T-helper 1 cell treated with Interleukin-12 subunit alpha and Interleukin-12 subunit beta and Interleukin-4 antibody, amounts not matched to agents 30 ng/mL and 1 ng/mL, for 36 hours (primary cell): ENCODE results near the gene ITSN1. TPM values are rescaled to one million over a fixed set of nuclear protein-coding genes. Genes with fewer than 3 reads are reported as not detected.
"Not testable (repeated sequence)": the region's sequence is repeated elsewhere in the genome, so short reads cannot be mapped to it uniquely, and the experiment has no call there.

ENCODE experiments used
- intact Hi-C: fragments of 100-400 bp; cut with micrococcal nuclease; formaldehyde crosslinking; loops from one replicate; pipeline ENCODE4 v1.15.1; 2024
- total RNA-seq: library from RNA; stranded (reverse); gene quantifications from 2 replicates; pipeline ENCODE4 v1.2.3, GENCODE V29; 2022

The ITSN1 gene
- total RNA-seq, 1 donor from 2014 or later, result 2.4 TPM

GRCh38 chr21:33857846-33858666 is 215.8 kb downstream of the ITSN1 start:
- intact Hi-C loops, result no loop called here

GRCh38 chr21:33858667-33859372 is 216.5 kb downstream of the ITSN1 start:
- intact Hi-C loops, result no loop called here

DNA sequence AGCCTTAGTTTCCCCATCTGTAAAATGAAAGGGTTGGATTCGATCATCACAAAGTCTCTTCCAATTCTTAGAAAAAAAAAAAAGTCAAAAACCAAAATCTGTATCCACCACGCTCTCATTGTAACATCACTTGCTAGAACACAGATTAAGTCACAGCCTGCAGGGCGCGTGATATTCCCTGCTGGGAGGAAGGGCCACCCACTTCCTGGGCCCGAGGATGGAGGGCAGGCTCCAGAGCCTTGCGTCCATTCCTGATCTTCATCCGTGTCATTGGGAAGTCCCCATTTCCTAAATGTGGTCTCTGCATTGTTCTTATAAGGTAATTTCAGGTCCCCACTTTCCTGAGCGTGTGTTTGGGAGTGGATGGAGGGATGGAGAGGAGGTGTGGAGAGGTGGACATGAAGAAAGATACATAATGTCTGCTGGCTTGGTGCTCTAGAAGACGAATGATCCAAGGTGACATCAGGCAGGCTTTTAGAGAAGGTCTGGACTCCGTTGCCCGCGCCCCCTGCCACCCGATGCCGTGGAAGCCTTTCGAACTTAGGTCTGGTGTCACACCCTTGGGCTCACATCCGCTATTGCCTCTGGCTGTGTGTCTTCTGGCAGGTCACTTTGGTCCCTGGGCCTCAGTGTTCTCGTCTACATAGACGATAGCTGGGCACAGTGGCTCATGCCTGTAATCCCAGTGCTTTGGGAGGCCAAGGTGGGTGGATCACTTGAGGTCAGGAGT is 217.2 kb downstream of the ITSN1 start:
- intact Hi-C loops, result no loop called here

GRCh38 chr21:33860332-33860879 is 218.1 kb downstream of the ITSN1 start:
- intact Hi-C loops, result no loop called here

DNA sequence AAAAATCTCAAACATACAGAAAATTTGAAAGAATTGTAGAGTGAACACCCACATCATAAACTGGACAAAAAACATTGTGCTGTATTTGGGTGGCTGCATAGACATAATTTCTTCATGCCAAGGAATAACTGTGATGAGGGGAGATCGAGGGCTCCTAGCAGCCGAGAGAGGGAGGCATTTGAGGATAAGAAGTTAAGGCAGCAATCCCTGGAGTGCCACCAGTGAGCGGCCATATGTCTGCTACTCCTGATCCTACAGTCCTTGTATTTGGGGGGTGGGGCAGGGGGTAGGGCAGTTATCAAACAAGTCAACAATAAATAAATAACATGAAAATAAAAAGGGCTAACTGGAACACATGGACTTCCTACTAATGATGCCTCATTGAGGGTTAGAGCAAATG is 218.8 kb downstream of the ITSN1 start:
- intact Hi-C loops, result no loop called here

- intact Hi-C loops, result not testable (repeated sequence)
Measured at GRCh38 chr21:33863191-33863590, 220.9 kb downstream of the ITSN1 start.

GRCh38 chr21:33864150-33864549 is 221.8 kb downstream of the ITSN1 start:
- intact Hi-C loops, result no loop called here

DNA sequence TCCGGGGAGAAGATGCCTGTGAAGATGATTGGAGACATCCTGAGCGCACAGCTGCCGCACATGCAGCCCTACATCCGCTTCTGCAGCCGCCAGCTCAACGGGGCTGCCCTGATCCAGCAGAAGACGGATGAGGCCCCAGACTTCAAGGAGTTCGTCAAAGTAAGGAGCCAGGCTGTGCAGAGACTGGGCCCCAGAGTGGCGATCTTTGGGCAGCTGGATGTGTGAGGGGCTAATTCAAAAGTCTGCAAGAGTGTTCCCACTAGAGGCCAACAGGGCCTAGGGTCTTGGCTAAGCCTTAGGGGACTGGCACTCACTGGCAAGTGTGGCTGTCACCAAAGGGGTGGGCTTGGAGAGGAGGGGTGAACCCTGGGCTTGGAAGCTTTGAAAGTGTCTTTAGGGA is 222.9 kb downstream of the ITSN1 start:
- intact Hi-C loops, result no loop called here

GRCh38 chr21:33865996-33866575 is 223.8 kb downstream of the ITSN1 start:
- intact Hi-C loops, result no loop called here

DNA sequence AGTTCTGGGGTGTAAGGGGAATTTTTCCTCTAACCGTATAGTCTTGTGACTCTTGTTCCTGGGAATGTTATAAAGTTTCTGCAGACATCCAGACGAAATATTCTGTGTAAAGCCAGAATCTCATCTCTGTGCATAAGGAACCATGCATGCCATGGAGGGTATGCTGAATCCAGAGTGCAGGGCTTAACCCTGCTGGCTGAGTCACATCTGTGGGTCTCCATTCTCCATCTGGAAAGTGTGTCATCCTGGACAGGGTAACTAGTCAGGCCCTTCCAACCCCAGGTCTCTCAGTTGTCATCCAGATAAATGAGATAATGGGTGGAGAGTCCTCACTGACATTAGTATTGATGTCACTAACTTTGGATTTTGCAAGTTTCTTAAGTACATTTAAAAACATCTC is 224.5 kb downstream of the ITSN1 start:
- intact Hi-C loops, result no loop called here

- intact Hi-C loops, result not testable (repeated sequence)
Measured at GRCh38 chr21:33867868-33868267, 225.6 kb downstream of the ITSN1 start.

DNA sequence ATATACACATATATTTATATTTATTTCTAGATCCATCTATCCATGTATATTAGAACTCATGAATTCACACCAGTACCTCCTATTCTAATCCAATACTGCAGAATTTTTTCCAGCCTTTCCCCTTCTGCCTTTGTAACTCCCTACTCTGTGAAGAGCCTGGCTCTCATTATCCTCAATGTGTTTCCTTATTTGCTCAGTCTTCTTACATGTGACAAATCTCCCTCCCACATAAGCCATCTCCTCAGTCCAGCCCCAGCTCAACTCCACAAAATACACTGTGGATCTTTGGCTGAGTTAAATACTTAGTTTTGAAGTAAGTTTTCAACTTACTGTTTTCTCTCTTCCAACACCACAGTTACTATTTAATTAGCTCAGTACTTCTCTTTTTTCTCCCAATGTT is 227.6 kb downstream of the ITSN1 start:
- intact Hi-C loops, result no loop called here

- intact Hi-C loops, result no loop called here
Measured at GRCh38 chr21:33870768-33871167, 228.5 kb downstream of the ITSN1 start.

DNA sequence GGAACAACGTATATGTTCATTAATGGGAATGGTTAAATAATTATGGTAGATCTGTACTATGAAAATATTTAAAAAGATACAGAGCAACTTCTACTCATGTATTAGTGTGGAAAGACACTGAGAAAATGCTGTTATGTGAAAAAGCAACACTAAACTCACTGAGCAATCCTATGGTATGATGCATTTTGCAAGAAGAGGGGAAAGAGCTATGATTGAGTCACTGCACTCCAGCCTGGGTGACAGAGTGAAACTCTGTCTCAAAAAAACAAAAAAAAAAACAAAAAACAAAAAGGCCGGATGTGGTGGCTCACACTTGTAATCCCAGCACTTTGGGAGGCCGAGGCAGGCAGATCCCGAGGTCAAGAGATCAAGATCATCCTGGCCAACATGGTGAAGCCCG is 228.9 kb downstream of the ITSN1 start:
- intact Hi-C loops, result no loop called here

- intact Hi-C loops, result no loop called here
Measured at GRCh38 chr21:33872881-33873515, 230.7 kb downstream of the ITSN1 start.

DNA sequence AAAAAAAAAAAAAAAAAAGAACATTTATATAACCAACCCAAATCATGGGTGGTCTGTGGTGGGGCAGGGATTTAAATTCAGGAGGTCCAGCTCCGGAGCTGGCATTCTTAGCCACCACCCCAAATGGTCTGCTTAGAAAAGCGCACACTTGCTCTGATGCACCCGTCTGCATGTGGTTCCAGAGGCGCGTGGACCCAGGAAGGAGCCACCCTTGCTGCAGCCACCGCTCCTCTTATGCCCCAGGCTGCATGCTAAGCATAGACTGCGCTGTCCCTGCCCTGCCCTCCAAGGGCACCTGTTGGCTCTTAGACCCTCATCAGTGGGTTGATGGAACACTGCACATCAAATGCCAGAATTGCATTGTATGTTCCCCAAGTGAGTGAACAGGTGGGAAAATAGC is 231.9 kb downstream of the ITSN1 start:
- intact Hi-C loops, result no loop called here

DNA sequence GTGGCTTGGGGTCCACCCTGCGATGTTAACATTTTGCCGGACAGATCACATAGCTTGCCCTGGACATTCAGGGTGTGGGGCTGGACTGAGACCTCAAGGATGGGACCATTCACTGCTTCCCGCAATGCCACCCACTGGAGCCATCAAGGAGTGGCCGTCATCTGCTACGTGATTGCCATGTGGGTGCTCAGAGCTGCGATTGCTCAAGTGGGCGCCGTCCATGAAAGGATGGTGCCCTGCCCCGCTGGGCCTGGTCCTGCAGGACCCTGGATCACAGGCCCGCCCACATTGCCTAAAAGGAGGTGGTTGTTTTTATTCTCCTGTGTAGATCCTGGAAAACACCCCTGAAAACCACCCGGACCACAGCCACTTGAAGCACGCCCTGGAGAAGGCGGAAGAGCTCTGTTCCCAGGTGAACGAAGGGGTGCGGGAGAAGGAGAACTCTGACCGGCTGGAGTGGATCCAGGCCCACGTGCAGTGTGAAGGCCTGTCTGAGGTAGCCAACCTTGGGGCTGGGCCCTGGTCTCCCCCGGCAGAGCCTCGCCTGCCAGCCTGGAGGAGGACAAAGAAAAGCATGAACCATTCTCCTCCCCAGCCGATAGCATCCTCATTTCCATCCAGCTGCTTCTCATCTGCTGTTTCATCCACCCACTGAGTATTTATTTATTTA is 232.9 kb downstream of the ITSN1 start:
- intact Hi-C loops, result no loop called here

- intact Hi-C loops, result no loop called here
Measured at GRCh38 chr21:33878824-33879223, 236.5 kb downstream of the ITSN1 start.

DNA sequence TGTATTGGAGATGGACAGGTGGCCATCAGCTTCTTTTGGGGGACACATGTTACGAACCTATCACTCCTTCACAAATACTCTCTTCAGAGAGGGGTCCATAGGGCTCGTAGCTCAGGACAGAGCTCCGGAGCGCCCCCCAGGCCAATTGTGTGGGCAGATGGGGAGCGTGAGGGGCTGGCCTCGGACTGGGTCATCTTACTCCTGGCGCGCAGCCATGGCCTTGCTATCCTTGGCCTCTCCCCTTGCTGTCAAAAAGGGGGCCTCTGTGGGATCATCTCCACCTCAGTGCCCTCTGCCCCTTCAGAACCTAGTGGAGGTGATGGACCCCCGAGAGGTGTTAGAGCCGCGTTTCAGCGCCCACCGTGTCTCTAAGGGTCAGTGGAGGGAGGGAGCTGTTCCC is 238.3 kb downstream of the ITSN1 start:
- intact Hi-C loops, result no loop called here

DNA sequence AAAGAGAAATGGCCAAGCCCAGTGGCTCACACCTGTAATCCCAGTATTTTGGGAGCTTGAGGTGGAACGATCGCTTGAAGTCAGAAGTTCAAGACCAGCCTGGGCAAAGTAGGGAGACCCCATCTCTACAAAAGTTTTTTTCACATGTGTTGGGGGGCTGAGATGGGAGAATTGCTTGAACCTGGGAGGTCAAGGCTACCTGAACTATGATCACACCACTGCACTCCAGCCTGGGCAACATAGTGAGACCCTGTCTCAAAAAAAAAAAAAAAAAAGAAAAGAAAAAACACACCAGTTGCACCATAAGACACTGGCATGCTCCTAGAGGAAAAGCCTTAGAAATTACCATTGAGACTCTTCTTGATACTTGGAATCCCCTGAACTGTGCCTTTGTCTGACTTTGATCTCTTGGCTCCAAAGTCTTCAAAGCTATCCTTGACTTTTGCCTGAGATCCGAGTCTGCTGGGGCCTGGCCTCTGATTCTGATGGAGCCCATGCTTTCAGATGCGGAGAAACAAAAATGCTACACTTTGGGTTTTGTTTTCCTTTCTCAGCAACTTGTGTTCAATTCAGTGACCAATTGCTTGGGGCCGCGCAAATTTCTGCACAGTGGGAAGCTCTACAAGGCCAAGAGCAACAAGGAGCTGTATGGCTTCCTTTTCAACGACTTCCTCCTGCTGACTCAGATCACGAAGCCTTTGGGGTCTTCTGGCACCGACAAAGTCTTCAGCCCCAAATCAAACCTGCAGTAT is 239.6 kb downstream of the ITSN1 start:
- intact Hi-C loops, result no loop called here
